H9 (cell line): ENCODE data around the gene KRT25. TPM values are rescaled to one million over a fixed set of nuclear protein-coding genes. Genes with fewer than 3 reads are reported as not detected.

ENCODE experiments used
- DNase-seq: peaks from one replicate; pipeline ENCODE4 v3.0.0-alpha.2; 2017
- H2AFZ ChIP-seq: one replicate; pipeline ENCODE4 v1.6.1; 2013; ENCODE audit warnings: mild to moderate bottlenecking, low read length, control low read depth, moderate library complexity
- H2AK5ac ChIP-seq: 2 replicates; pipeline ENCODE4 v1.6.1; 2013; ENCODE audit warnings: low read length, control low read depth, mixed read lengths; ENCODE audit not compliant: insufficient read length
- H2BK120ac ChIP-seq: one replicate; pipeline ENCODE4 v1.6.1; 2013; ENCODE audit warnings: low read depth, mild to moderate bottlenecking, low read length, control low read depth, inconsistent platforms; ENCODE audit not compliant: poor library complexity, severe bottlenecking
- H2BK12ac ChIP-seq: 2 replicates; pipeline ENCODE4 v1.6.1; 2013; ENCODE audit warnings: low read length, control low read depth, mixed read lengths, low read depth; ENCODE audit not compliant: insufficient read length
- H2BK15ac ChIP-seq: 2 replicates; pipeline ENCODE4 v1.6.1; 2013; ENCODE audit warnings: low read depth, low read length, control low read depth
- H2BK20ac ChIP-seq: one replicate; pipeline ENCODE4 v1.6.1; 2013; ENCODE audit warnings: low read depth, mild to moderate bottlenecking, low read length, control low read depth, inconsistent platforms; ENCODE audit not compliant: poor library complexity, severe bottlenecking
- H2BK5ac ChIP-seq: 2 replicates; pipeline ENCODE4 v1.6.1; 2013; ENCODE audit warnings: low read length, control low read depth, mixed read lengths; ENCODE audit not compliant: insufficient read length
- H3K14ac ChIP-seq: 2 replicates; pipeline ENCODE4 v1.6.1; 2013; ENCODE audit warnings: low read length, control low read depth; ENCODE audit not compliant: insufficient read depth
- H3K18ac ChIP-seq: 2 replicates; pipeline ENCODE4 v1.6.1; 2013; ENCODE audit warnings: low read depth, mild to moderate bottlenecking, mixed read lengths, low read length, control low read depth; ENCODE audit not compliant: insufficient read length
- H3K23ac ChIP-seq: 2 replicates; pipeline ENCODE4 v1.6.1; 2013; ENCODE audit warnings: low read length, control low read depth, mixed read lengths, low read depth; ENCODE audit not compliant: insufficient read length
- H3K23me2 ChIP-seq: 2 replicates; pipeline ENCODE4 v1.6.1; 2013; ENCODE audit warnings: low read depth, mild to moderate bottlenecking, mixed read lengths, low read length, control low read depth; ENCODE audit not compliant: insufficient read length, poor library complexity, severe bottlenecking
- H3K27ac ChIP-seq: 2 replicates; pipeline ENCODE4 v1.5.1; 2013; ENCODE audit warnings: low read length, control low read depth, mixed read lengths, low read depth; ENCODE audit not compliant: insufficient read length
- H3K27me3 ChIP-seq: 2 replicates; pipeline ENCODE4 v1.6.1; 2013; ENCODE audit warnings: low read length, control low read depth, inconsistent platforms; ENCODE audit not compliant: insufficient read depth
- H3K4ac ChIP-seq: 2 replicates; pipeline ENCODE4 v1.6.1; 2013; ENCODE audit warnings: low read depth, mild to moderate bottlenecking, control low read depth, inconsistent platforms, low read length, moderate library complexity
- H3K4me1 ChIP-seq: 2 replicates; pipeline ENCODE4 v1.6.1; 2013; ENCODE audit warnings: low read length, control low read depth, inconsistent platforms; ENCODE audit not compliant: insufficient read depth
- H3K4me2 ChIP-seq: 2 replicates; pipeline ENCODE4 v1.6.1; 2013; ENCODE audit warnings: low read length, control low read depth, mixed read lengths; ENCODE audit not compliant: insufficient read length, insufficient read depth
- H3K56ac ChIP-seq: 2 replicates; pipeline ENCODE4 v1.6.1; 2013; ENCODE audit warnings: low read depth, mild to moderate bottlenecking, mixed read lengths, low read length, control low read depth; ENCODE audit not compliant: insufficient read length
- H3K79me1 ChIP-seq: 2 replicates; pipeline ENCODE4 v1.6.1; 2013; ENCODE audit warnings: low read depth, mild to moderate bottlenecking, moderate library complexity, low read length, control low read depth, inconsistent platforms; ENCODE audit not compliant: insufficient read depth, poor library complexity, severe bottlenecking
- H3K79me2 ChIP-seq: 2 replicates; pipeline ENCODE4 v1.6.1; 2013; ENCODE audit warnings: low read length, control low read depth, inconsistent platforms; ENCODE audit not compliant: insufficient read depth
- H3K9ac ChIP-seq: 2 replicates; pipeline ENCODE4 v1.6.1; 2013; ENCODE audit warnings: low read length, control low read depth, mixed read lengths; ENCODE audit not compliant: insufficient read length; ENCODE audit errors: extremely low read depth
- H3K9me3 ChIP-seq: one replicate; pipeline ENCODE4 v1.6.1; 2013; ENCODE audit warnings: low read depth, low read length, inconsistent platforms; ENCODE audit not compliant: control insufficient read depth
- H3T11ph ChIP-seq: one replicate; pipeline ENCODE4 v1.6.1; 2013; ENCODE audit warnings: mild to moderate bottlenecking, low read length, control low read depth, inconsistent platforms
- H4K20me1 ChIP-seq: one replicate; pipeline ENCODE4 v1.6.1; 2013; ENCODE audit not compliant: control insufficient read depth, insufficient read length, insufficient read depth
- H4K5ac ChIP-seq: 2 replicates; pipeline ENCODE4 v1.6.1; 2013; ENCODE audit warnings: low read depth, mild to moderate bottlenecking, mixed read lengths, low read length, control low read depth; ENCODE audit not compliant: insufficient read length
- H4K8ac ChIP-seq: replicated peaks from 2 replicates; pipeline ENCODE4 v1.6.1; 2013; ENCODE audit warnings: low read length, control low read depth, mixed read lengths, low read depth; ENCODE audit not compliant: insufficient read length
- H4K91ac ChIP-seq: 2 replicates; pipeline ENCODE4 v1.6.1; 2013; ENCODE audit warnings: low read depth, mild to moderate bottlenecking, moderate library complexity, mixed read lengths, low read length, control low read depth; ENCODE audit not compliant: insufficient read length
- H3K27ac Mint-ChIP-seq, 3 experiments: 2 replicates in 2 of 3; 3 replicates in 1 of 3; pipeline ENCODE4 v1.8.0; 2020 to 2021; ENCODE audit warnings: mixed read lengths in 3 of 3, mild to moderate bottlenecking in 1 of 3, moderate library complexity in 1 of 3
- H3K27me3 Mint-ChIP-seq: 2 replicates; pipeline ENCODE4 v1.8.0; 2021; ENCODE audit warnings: low read depth, mild to moderate bottlenecking, moderate library complexity, mixed read lengths
- H3K36me3 Mint-ChIP-seq, 3 experiments: 2 replicates in 2 of 3; 3 replicates in 1 of 3; pipeline ENCODE4 v1.8.0; 2020 to 2021; ENCODE audit warnings: low read depth in 3 of 3, mixed read lengths in 3 of 3; ENCODE audit not compliant: insufficient read depth in 1 of 3
- H3K4me1 Mint-ChIP-seq, 2 experiments: 2 replicates each; pipeline ENCODE4 v1.8.0; 2020; ENCODE audit warnings: mixed read lengths in 2 of 2
- H3K4me3 Mint-ChIP-seq, 2 experiments: 2 replicates in 1 of 2; 3 replicates in 1 of 2; pipeline ENCODE4 v1.8.0; 2020 to 2021; ENCODE audit warnings: mild to moderate bottlenecking in 2 of 2, mixed read lengths in 2 of 2, moderate library complexity in 1 of 2
- H3K9me3 Mint-ChIP-seq, 2 experiments: 2 replicates in 1 of 2; 3 replicates in 1 of 2; pipeline ENCODE4 v1.8.0; 2020; ENCODE audit warnings: mild to moderate bottlenecking in 2 of 2, mixed read lengths in 2 of 2, moderate library complexity in 1 of 2
- WGBS: extraction: QIAGEN DNeasy Blood & Tissue Kit; methylation state at CpG from one replicate; pipeline ENCODE4 v1.1.7; 2013; ENCODE audit warnings: missing lambda C conversion rate, low lambda C conversion rate, mixed read lengths; ENCODE audit not compliant: insufficient read length; ENCODE audit errors: extremely low coverage; 5-methylcytosine and 5-hydroxymethylcytosine counted together
- total RNA-seq: library from RNA; stranded (reverse); gene quantifications from 2 replicates; pipeline ENCODE4 v1.2.1, GENCODE V29; 2021
- TF ChIP-seq, protein P1 (sequence below): fragments of 200-600 bp; sonication (generic); conservative IDR thresholded peaks from 3 replicates; pipeline ENCODE4 v1.8.0; 2021; ENCODE audit warnings: antibody characterized with exemption, mild to moderate bottlenecking

The KRT25 gene
- total RNA-seq, 1 experiment from 2014 or later, result not detected

DNA sequence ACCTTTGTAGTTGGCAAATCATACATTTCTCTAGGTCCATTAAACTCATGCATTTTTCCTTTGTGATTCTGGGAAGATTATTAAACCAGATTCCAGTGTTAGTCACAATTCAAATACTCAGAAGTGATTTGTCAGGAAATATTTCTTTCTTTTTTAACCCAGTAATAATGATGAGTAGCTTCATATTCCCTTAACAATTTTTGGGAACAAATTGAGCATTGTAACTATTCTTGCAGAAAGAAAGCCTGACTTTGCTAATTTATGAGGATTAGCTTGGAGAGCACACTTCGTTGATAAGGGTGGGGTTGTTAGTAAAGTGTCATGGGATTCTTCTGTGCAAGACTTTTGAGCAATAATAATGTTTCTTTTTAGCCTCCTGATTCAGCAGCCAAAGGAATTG is 32.9 kb downstream of the KRT25 start:
- TF ChIP-seq, protein P1, sequence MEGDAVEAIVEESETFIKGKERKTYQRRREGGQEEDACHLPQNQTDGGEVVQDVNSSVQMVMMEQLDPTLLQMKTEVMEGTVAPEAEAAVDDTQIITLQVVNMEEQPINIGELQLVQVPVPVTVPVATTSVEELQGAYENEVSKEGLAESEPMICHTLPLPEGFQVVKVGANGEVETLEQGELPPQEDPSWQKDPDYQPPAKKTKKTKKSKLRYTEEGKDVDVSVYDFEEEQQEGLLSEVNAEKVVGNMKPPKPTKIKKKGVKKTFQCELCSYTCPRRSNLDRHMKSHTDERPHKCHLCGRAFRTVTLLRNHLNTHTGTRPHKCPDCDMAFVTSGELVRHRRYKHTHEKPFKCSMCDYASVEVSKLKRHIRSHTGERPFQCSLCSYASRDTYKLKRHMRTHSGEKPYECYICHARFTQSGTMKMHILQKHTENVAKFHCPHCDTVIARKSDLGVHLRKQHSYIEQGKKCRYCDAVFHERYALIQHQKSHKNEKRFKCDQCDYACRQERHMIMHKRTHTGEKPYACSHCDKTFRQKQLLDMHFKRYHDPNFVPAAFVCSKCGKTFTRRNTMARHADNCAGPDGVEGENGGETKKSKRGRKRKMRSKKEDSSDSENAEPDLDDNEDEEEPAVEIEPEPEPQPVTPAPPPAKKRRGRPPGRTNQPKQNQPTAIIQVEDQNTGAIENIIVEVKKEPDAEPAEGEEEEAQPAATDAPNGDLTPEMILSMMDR, result no peak
- Histone ChIP-seq H3K18ac (no peak overlapping the region), H3K79me1 (no peaks in the 10 kb centered on the region), H3K4ac (no peak overlapping the region), H3K14ac (no peak overlapping the region), H3T11ph (no peak overlapping the region), H2AK5ac (no peak overlapping the region), H3K4me1 (no peaks in the 10 kb centered on the region), H3K9ac (no peak overlapping the region), H3K4me2 (no peak overlapping the region), H3K27ac (no peak overlapping the region), H4K8ac (no peak overlapping the region), H2BK12ac (no peak overlapping the region), H2AFZ (no peak overlapping the region), H2BK20ac (no peak overlapping the region), H2BK5ac (no peak overlapping the region), H4K5ac (no peak overlapping the region), H2BK120ac (no peak overlapping the region), H3K9me3 (no peaks in the 10 kb centered on the region), H3K27me3 (no peaks in the 10 kb centered on the region), H3K23ac (no peak overlapping the region), H3K23me2 (no peaks in the 10 kb centered on the region), H4K91ac (no peak overlapping the region), H4K20me1 (no peaks in the 10 kb centered on the region), H3K79me2 (no peaks in the 10 kb centered on the region), H2BK15ac (no peak overlapping the region), H3K56ac (no peak overlapping the region)
- no peak for DNase-seq
- Mint-ChIP-seq H3K36me3 (no peaks in the 10 kb centered on the region), H3K27ac (no peak overlapping the region), H3K4me3 (no peak overlapping the region), H3K27me3 (peaks cover 11% of the 10 kb centered on the region), H3K9me3 (no peaks in the 10 kb centered on the region), H3K4me1 (peaks cover 0 to 2% of the 10 kb centered on the region in 2 experiments; a peak in 2 of 4 replicates)
- WGBS, result no CpG with 5 or more reads among the region's 1 CpG
